GM18951 (cell line): ENCODE data around the gene GALNT15.

Experiments used
- POLR2A ChIP-seq: IDR thresholded peaks from 4 replicates; pipeline ENCODE4 v1.6.1; 2011; ENCODE audit warnings: mild to moderate bottlenecking; ENCODE audit not compliant: insufficient read length, insufficient read depth; ENCODE audit errors: extremely low read depth
- in situ Hi-C: fragments of 300-500 bp; cut with MboI; formaldehyde crosslinking; loops from one replicate; pipeline ENCODE4 v1.12.0; 2022; ENCODE audit warnings: low sequenced_read_pairs, mixed read lengths, inconsistent platforms; ENCODE audit not compliant: unreplicated experiment

GALNT15 gene

GRCh38 chr3:16205156-16205870 lies 30.8 kb downstream of the GALNT15 start:
- in situ Hi-C loops: no loop called here
- TF ChIP-seq POLR2A: no peak

GRCh38 chr3:16207031-16207430 lies 32.6 kb downstream of the GALNT15 start:
- in situ Hi-C loops: no loop called here
- no peak for TF ChIP-seq POLR2A

DNA sequence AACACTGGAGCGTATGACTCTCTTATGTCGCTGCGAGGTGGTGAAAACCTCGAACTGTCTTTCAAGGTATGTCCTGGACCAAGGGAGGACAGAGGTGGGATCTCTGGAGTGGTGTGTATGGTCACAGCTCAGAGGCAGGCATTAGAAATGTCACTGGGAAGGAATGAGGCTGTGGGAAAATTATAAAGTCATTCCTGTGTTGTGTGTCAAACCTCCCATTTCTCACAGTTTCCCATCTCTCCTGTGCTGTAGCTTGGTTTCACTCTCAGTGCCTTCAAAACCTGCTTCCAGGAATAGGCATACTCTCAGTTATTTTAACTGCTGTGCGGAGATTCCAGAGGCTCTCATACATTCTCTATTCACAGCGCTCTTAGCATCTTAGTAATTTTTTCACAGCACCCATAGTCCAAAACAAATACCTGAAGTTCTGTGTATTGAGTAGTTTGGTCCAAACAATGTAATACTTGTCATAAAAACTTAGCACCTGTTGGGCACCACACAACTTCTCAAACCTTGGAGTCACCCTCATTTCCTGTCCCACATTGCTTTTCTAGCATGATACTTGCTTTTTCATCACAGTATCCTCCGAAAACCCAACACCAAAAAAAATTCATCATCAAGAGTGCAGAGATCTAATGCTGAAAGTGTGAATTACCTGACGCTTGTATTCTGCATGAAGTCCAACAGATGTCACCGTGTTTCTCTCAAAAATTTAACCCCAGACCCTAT lies 36.9 kb downstream of the GALNT15 start:
- TF ChIP-seq POLR2A: no peak
- in situ Hi-C loops: no loop called here

GRCh38 chr3:16214366-16214765 lies 39.9 kb downstream of the GALNT15 start:
- TF ChIP-seq POLR2A: no peak
- in situ Hi-C loops: no loop called here

GRCh38 chr3:16216373-16216935 lies 42.0 kb downstream of the GALNT15 start:
- TF ChIP-seq POLR2A: no peak
- in situ Hi-C loops: no loop called here

DNA sequence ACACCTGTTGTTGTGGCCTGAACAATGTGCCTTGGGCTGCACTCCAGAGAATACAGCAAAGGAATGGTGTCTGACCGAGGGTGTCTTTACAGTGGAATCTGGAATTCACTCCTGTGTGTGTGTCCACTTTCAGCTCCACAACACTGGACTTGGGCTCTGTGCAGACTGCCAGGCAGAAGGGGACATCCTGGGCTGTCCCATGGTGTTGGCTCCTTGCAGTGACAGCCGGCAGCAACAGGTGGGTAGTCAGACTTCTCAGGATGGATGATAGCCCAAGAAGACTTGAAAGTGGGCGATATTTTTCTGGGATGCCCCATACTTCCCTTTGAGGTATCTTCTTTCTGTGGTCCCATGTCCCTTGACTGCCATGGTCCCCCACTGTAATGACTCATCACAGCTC lies 45.3 kb downstream of the GALNT15 start:
- no peak for TF ChIP-seq POLR2A
- in situ Hi-C loops: no loop called here

DNA sequence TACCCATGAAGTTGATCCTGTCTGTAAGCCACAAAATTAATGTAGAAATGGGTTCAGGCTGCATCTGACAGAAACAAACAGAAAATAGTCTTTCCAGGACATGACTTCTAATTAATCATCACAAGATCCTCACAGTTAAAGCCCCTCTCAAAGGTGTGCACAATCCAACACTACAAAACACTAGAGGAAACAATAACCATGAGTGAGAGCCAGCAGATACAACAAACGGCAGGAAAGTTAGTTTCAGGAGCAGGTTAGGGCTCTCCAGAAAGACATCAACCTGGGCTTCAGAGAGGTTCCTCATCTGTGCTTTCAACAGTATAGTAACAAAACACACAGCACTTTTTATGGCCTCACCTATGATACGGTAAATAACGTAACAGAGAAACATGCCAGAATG lies 47.5 kb downstream of the GALNT15 start:
- in situ Hi-C loops: no loop called here

DNA sequence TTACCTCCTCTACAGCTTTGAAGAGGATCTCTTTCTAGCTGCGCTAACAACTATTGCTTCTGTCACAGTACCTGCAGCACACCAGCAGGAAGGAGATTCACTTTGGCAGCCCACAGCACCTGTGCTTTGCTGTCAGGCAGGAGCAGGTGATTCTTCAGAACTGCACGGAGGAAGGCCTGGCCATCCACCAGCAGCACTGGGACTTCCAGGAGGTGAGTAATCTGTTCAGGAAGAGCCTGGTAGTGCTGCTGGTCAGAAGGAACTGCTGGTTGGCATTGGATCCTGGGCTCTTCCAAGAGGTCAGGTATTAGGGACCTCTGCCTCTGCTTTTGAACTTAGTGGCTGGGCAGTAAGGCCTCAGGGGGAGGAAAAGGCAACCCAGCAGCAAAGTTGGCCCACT lies 48.1 kb downstream of the GALNT15 start:
- in situ Hi-C loops: no loop called here
- no peak for TF ChIP-seq POLR2A

More for the DNA sequence above, 47.5 kb downstream of the GALNT15 start:
- no peak for TF ChIP-seq POLR2A

- TF ChIP-seq POLR2A: no peak
- in situ Hi-C loops: no loop called here
These were observed 49.8 kb downstream of the GALNT15 start for GRCh38 chr3:16224325-16224724.

- in situ Hi-C loops: no loop called here
- no peak for TF ChIP-seq POLR2A
These were observed 53.1 kb downstream of the GALNT15 start for GRCh38 chr3:16227566-16227965.

GRCh38 chr3:16229681-16230080 lies 55.2 kb downstream of the GALNT15 start:
- in situ Hi-C loops: no loop called here
- no peak for TF ChIP-seq POLR2A

DNA sequence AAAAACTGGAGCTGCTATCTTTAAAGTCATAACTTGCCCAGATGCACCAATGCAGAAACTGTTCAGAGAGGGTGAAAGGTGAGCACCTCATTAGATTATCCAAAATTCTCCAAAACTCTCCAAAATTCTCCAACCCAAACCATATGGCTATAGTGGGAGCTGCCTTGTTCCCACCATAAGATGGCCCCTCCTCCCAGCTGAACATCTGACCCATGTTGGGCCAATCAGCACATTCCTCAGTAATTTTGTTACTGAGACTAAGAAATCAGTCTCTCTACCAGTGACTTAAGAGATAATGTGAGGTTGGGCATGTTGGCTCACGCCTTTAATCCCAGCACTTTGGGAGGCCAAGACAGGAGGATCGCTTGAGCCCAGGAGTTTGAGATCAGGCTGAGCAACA lies 57.5 kb downstream of the GALNT15 start:
- TF ChIP-seq POLR2A: no peak
- in situ Hi-C loops: no loop called here

DNA sequence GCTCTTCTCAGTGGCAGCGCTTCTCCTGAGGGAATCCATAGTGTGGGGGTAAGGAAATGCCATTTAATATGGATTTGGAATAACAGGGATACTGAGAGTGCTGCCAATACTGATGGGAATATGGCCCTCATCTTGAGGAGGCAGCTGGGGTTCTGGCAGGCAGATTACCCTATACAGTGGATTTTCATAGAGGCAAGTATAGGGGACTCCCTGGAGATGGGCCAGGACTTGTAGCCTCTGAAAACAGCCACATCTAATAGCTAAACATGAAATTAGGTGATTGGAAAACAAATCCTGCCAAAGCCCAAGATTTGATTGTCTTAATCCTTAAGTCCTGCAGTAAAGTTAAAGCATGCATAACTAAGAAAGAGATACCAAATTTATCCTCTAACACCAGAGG lies 59.3 kb downstream of the GALNT15 start:
- in situ Hi-C loops: no loop called here
- TF ChIP-seq POLR2A: no peak

GRCh38 chr3:16234281-16234680 lies 59.8 kb downstream of the GALNT15 start:
- in situ Hi-C loops: no loop called here
- TF ChIP-seq POLR2A: no peak

DNA sequence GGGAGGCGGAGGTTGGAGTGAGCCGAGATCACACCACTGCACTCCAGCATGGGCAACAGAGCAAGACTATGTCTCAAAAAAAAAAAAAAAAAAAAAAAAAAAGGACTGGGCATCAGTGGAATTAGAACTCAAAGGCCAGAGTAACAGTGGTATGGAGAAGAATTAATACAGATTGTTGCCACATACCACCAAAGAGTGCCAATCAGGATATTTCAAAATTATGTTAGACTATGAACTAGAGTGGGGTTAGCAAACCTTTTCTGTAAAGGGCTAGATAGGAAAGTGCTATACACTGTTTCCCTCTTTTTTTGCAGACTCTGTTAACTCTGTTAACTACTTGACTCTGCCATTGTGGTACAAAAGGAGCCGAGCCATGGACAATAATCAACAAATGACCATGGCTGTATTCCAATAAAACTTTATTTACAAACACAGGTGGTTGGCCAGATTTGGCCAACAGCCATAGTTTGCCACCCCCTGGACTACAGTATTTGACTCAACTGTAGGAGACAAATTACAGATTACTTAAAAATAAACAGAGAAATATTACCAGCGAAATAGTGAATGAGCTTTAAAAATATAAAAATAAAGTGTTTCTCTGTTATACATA lies 61.7 kb downstream of the GALNT15 start:
- in situ Hi-C loops: no loop called here
- TF ChIP-seq POLR2A: no peak
